ENCODE results near the gene SERTAD4.
A peak's percentile ranks its signal among the peaks of the same experiment; 100 is the strongest.
"Not testable (repeated sequence)": the region's sequence is repeated elsewhere in the genome, so short reads cannot be mapped to it uniquely, and the experiment has no call there.

SERTAD4 gene

GRCh38 chr1:210260096-210260495, 27.5 kb downstream of the SERTAD4 start:
- DNase-seq (ENCODE audit: low read depth) = no peak

GRCh38 chr1:210262167-210262896, 29.7 kb downstream of the SERTAD4 start:
- no peak for DNase-seq (ENCODE audit: low read depth)

- no peak for DNase-seq (ENCODE audit: low read depth)
Measured at GRCh38 chr1:210262897-210263272, 30.3 kb downstream of the SERTAD4 start.

- no peak for DNase-seq (ENCODE audit: low read depth)
Measured at GRCh38 chr1:210263963-210264362, 31.4 kb downstream of the SERTAD4 start.

- no peak for DNase-seq (ENCODE audit: low read depth)
Measured at GRCh38 chr1:210264496-210265380, 32.1 kb downstream of the SERTAD4 start.

GRCh38 chr1:210265392-210265955, 32.9 kb downstream of the SERTAD4 start:
- DNase-seq (ENCODE audit: low read depth) = not testable (repeated sequence)

GRCh38 chr1:210269981-210270380, 37.4 kb downstream of the SERTAD4 start:
- no peak for DNase-seq (ENCODE audit: low read depth)

GRCh38 chr1:210272666-210273065, 40.1 kb downstream of the SERTAD4 start:
- DNase-seq (ENCODE audit: low read depth) = no peak

GRCh38 chr1:210280221-210280620, 47.6 kb downstream of the SERTAD4 start:
- DNase-seq (ENCODE audit: low read depth) = no peak

- DNase-seq (ENCODE audit: low read depth) = no peak
Measured at GRCh38 chr1:210288116-210288515, 55.5 kb downstream of the SERTAD4 start.

- DNase-seq (ENCODE audit: low read depth) = no peak
Measured at GRCh38 chr1:210289248-210289647, 56.7 kb downstream of the SERTAD4 start.

- no peak for DNase-seq (ENCODE audit: low read depth)
Measured at GRCh38 chr1:210291081-210291764, 58.6 kb downstream of the SERTAD4 start.

- DNase-seq (ENCODE audit: low read depth) = no peak
Measured at GRCh38 chr1:210291786-210292230, 59.2 kb downstream of the SERTAD4 start.

GRCh38 chr1:210292231-210292871, 59.8 kb downstream of the SERTAD4 start:
- peak; percentile 14 for DNase-seq (ENCODE audit: low read depth)

GRCh38 chr1:210293171-210293607, 60.6 kb downstream of the SERTAD4 start:
- DNase-seq (ENCODE audit: low read depth) = no peak

- DNase-seq (ENCODE audit: low read depth) = no peak
Measured at GRCh38 chr1:210294999-210295745, 62.6 kb downstream of the SERTAD4 start.
